PFSK-1 (cell line): ENCODE results near the gene SETX.

Source experiments
- FOXP2 ChIP-seq: optimal IDR thresholded peaks from 2 replicates; pipeline ENCODE3; 2011; ENCODE audit warnings: borderline replicate concordance, control low read depth, inconsistent platforms; ENCODE audit not compliant: insufficient read depth; ENCODE audit errors: extremely low read length, extremely low read depth
- POLR2AphosphoS5 ChIP-seq: IDR thresholded peaks from 2 replicates; pipeline ENCODE4 v1.6.1; 2012; ENCODE audit warnings: low read depth, mild to moderate bottlenecking, control low read depth, low read length, moderate library complexity
- REST ChIP-seq, 2 experiments: IDR thresholded peaks; 2 replicates each; pipeline versions ENCODE4 v1.6.1 to v1.8.0; 2011 to 2012; ENCODE audit warnings: low read depth in 2 of 2, low read length in 2 of 2, control low read depth in 1 of 2, inconsistent platforms in 1 of 2, mild to moderate bottlenecking in 1 of 2, moderate library complexity in 1 of 2; ENCODE audit not compliant: insufficient read depth in 1 of 2
- SIN3A ChIP-seq: IDR thresholded peaks from 2 replicates; pipeline ENCODE4 v1.6.1; 2012; ENCODE audit warnings: mild to moderate bottlenecking, low read length, moderate library complexity, borderline replicate concordance; ENCODE audit not compliant: insufficient read depth
- TAF1 ChIP-seq: IDR thresholded peaks from 2 replicates; pipeline ENCODE4 v1.6.1; 2012; ENCODE audit warnings: low read length, control low read depth, borderline replicate concordance; ENCODE audit not compliant: insufficient read depth

The SETX gene

GRCh38 chr9:132319421-132320110 is 35.2 kb downstream of the SETX start:
- TF ChIP-seq FOXP2 (no peak), TAF1 (no peak), REST (IDR thresholded peaks at IDR 0.05; ENCODE audit: insufficient read depth in 1 of 2, low read depth in 2 of 2, low read length in 2 of 2) (no peak), SIN3A (no peak), POLR2AphosphoS5 (no peak)

GRCh38 chr9:132312873-132313272 is 41.9 kb downstream of the SETX start:
- TF ChIP-seq POLR2AphosphoS5 (no peak), REST (IDR thresholded peaks at IDR 0.05; ENCODE audit: insufficient read depth in 1 of 2, low read depth in 2 of 2, low read length in 2 of 2) (no peak), FOXP2 (no peak), SIN3A (no peak), TAF1 (no peak)

GRCh38 chr9:132312426-132312825 is 42.4 kb downstream of the SETX start:
- TF ChIP-seq SIN3A (no peak), REST (IDR thresholded peaks at IDR 0.05; ENCODE audit: insufficient read depth in 1 of 2, low read depth in 2 of 2, low read length in 2 of 2) (no peak), FOXP2 (no peak), POLR2AphosphoS5 (no peak)

- TF ChIP-seq POLR2AphosphoS5 (no peak), REST (IDR thresholded peaks at IDR 0.05; ENCODE audit: insufficient read depth in 1 of 2, low read depth in 2 of 2, low read length in 2 of 2) (peak; percentile 64 to 85; a peak in 3 of 4 replicates)
These were observed 42.8 kb downstream of the SETX start for GRCh38 chr9:132311978-132312377.

GRCh38 chr9:132309056-132309455 is 45.7 kb downstream of the SETX start:
- TF ChIP-seq FOXP2 (no peak), REST (IDR thresholded peaks at IDR 0.05; ENCODE audit: insufficient read depth in 1 of 2, low read depth in 2 of 2, low read length in 2 of 2) (no peak), SIN3A (no peak), POLR2AphosphoS5 (no peak), TAF1 (no peak)
